Measurements from ENCODE around the gene FARP2.

FARP2 gene

GRCh38 chr2:241463276-241464135 is 107.4 kb downstream of the FARP2 start:
- Histone ChIP-seq H3K27me3 (ENCODE audit: low read depth, low read length) (no peaks in the 10 kb centered on the region), H3K27ac (ENCODE audit: low read length) (no peak overlapping the region), H3K4me1 (ENCODE audit: control insufficient read depth in 1 of 2, insufficient read depth in 2 of 2, low read length in 2 of 2) (no peaks in the 10 kb centered on the region), H3K9me3 (ENCODE audit: control insufficient read depth in 1 of 2, low read length in 2 of 2) (no peaks in the 10 kb centered on the region), H3K36me3 (ENCODE audit: control insufficient read depth in 1 of 2, insufficient read depth in 2 of 2, low read length in 2 of 2) (peaks cover 8 to 26% of the 10 kb centered on the region in 2 donors), H3K4me3 (ENCODE audit: low read depth in 1 of 2, low read length in 2 of 2) (no peak overlapping the region)

GRCh38 chr2:241465543-241465942 is 109.5 kb downstream of the FARP2 start:
- H3K9me3 ChIP-seq (ENCODE audit: control insufficient read depth in 1 of 2, low read length in 2 of 2) = no peaks in the 10 kb centered on the region
- H3K4me3 ChIP-seq (ENCODE audit: low read depth in 1 of 2, low read length in 2 of 2) = no peak overlapping the region
- no peaks in the 10 kb centered on the region for H3K4me1 ChIP-seq (ENCODE audit: control insufficient read depth in 1 of 2, insufficient read depth in 2 of 2, low read length in 2 of 2)
- no peaks in the 10 kb centered on the region for H3K27me3 ChIP-seq (ENCODE audit: low read depth, low read length)
- no peak overlapping the region for H3K27ac ChIP-seq (ENCODE audit: low read length)
- H3K36me3 ChIP-seq (ENCODE audit: control insufficient read depth in 1 of 2, insufficient read depth in 2 of 2, low read length in 2 of 2) = peaks cover 8 to 24% of the 10 kb centered on the region in 2 donors

GRCh38 chr2:241466230-241466629 is 110.1 kb downstream of the FARP2 start:
- Histone ChIP-seq H3K27me3 (ENCODE audit: low read depth, low read length) (no peaks in the 10 kb centered on the region), H3K36me3 (ENCODE audit: control insufficient read depth in 1 of 2, insufficient read depth in 2 of 2, low read length in 2 of 2) (peaks cover 8 to 24% of the 10 kb centered on the region in 2 donors)

GRCh38 chr2:241467777-241468475 is 111.8 kb downstream of the FARP2 start:
- Histone ChIP-seq H3K36me3 (ENCODE audit: control insufficient read depth in 1 of 2, insufficient read depth in 2 of 2, low read length in 2 of 2) (peaks cover 8 to 24% of the 10 kb centered on the region in 2 donors), H3K4me1 (ENCODE audit: control insufficient read depth in 1 of 2, insufficient read depth in 2 of 2, low read length in 2 of 2) (no peaks in the 10 kb centered on the region), H3K27me3 (ENCODE audit: low read depth, low read length) (no peaks in the 10 kb centered on the region), H3K9me3 (ENCODE audit: control insufficient read depth in 1 of 2, low read length in 2 of 2) (no peaks in the 10 kb centered on the region), H3K4me3 (ENCODE audit: low read depth in 1 of 2, low read length in 2 of 2) (no peak overlapping the region), H3K27ac (ENCODE audit: low read length) (no peak overlapping the region)

More at GRCh38 chr2:241466230-241466629, 110.1 kb downstream of the FARP2 start:
- Histone ChIP-seq H3K9me3 (ENCODE audit: control insufficient read depth in 1 of 2, low read length in 2 of 2) (no peaks in the 10 kb centered on the region), H3K27ac (ENCODE audit: low read length) (no peak overlapping the region), H3K4me3 (ENCODE audit: low read depth in 1 of 2, low read length in 2 of 2) (no peak overlapping the region), H3K4me1 (ENCODE audit: control insufficient read depth in 1 of 2, insufficient read depth in 2 of 2, low read length in 2 of 2) (no peaks in the 10 kb centered on the region)

- no peaks in the 10 kb centered on the region for H3K9me3 ChIP-seq (ENCODE audit: control insufficient read depth in 1 of 2, low read length in 2 of 2)
- H3K36me3 ChIP-seq (ENCODE audit: control insufficient read depth in 1 of 2, insufficient read depth in 2 of 2, low read length in 2 of 2) = peaks cover 8 to 20% of the 10 kb centered on the region in 2 donors
- H3K27me3 ChIP-seq (ENCODE audit: low read depth, low read length) = no peaks in the 10 kb centered on the region
- H3K4me3 ChIP-seq (ENCODE audit: low read depth in 1 of 2, low read length in 2 of 2) = no peak overlapping the region
- H3K4me1 ChIP-seq (ENCODE audit: control insufficient read depth in 1 of 2, insufficient read depth in 2 of 2, low read length in 2 of 2) = no peaks in the 10 kb centered on the region
- H3K27ac ChIP-seq (ENCODE audit: low read length) = no peak overlapping the region
These were observed 112.3 kb downstream of the FARP2 start for GRCh38 chr2:241468476-241468781.

- no peaks in the 10 kb centered on the region for H3K9me3 ChIP-seq (ENCODE audit: control insufficient read depth in 1 of 2, low read length in 2 of 2)
- no peaks in the 10 kb centered on the region for H3K27me3 ChIP-seq (ENCODE audit: low read depth, low read length)
These were observed 113.7 kb downstream of the FARP2 start for GRCh38 chr2:241469746-241470145.

GRCh38 chr2:241473399-241473798 is 117.3 kb downstream of the FARP2 start:
- Histone ChIP-seq H3K9me3 (ENCODE audit: control insufficient read depth in 1 of 2, low read length in 2 of 2) (no peaks in the 10 kb centered on the region), H3K27ac (ENCODE audit: low read length) (no peak overlapping the region), H3K36me3 (ENCODE audit: control insufficient read depth in 1 of 2, insufficient read depth in 2 of 2, low read length in 2 of 2) (peaks cover 1 to 5% of the 10 kb centered on the region in 2 donors), H3K27me3 (ENCODE audit: low read depth, low read length) (no peaks in the 10 kb centered on the region), H3K4me3 (ENCODE audit: low read depth in 1 of 2, low read length in 2 of 2) (no peak overlapping the region), H3K4me1 (ENCODE audit: control insufficient read depth in 1 of 2, insufficient read depth in 2 of 2, low read length in 2 of 2) (no peaks in the 10 kb centered on the region)

More at GRCh38 chr2:241469746-241470145, 113.7 kb downstream of the FARP2 start:
- Histone ChIP-seq H3K36me3 (ENCODE audit: control insufficient read depth in 1 of 2, insufficient read depth in 2 of 2, low read length in 2 of 2) (peaks cover 4 to 11% of the 10 kb centered on the region in 2 donors), H3K27ac (ENCODE audit: low read length) (no peak overlapping the region), H3K4me3 (ENCODE audit: low read depth in 1 of 2, low read length in 2 of 2) (no peak overlapping the region), H3K4me1 (ENCODE audit: control insufficient read depth in 1 of 2, insufficient read depth in 2 of 2, low read length in 2 of 2) (no peaks in the 10 kb centered on the region)

- Histone ChIP-seq H3K4me1 (ENCODE audit: control insufficient read depth in 1 of 2, insufficient read depth in 2 of 2, low read length in 2 of 2) (no peaks in the 10 kb centered on the region), H3K27me3 (ENCODE audit: low read depth, low read length) (no peaks in the 10 kb centered on the region), H3K9me3 (ENCODE audit: control insufficient read depth in 1 of 2, low read length in 2 of 2) (no peaks in the 10 kb centered on the region), H3K4me3 (ENCODE audit: low read depth in 1 of 2, low read length in 2 of 2) (no peak overlapping the region), H3K36me3 (ENCODE audit: control insufficient read depth in 1 of 2, insufficient read depth in 2 of 2, low read length in 2 of 2) (peaks cover 13 to 21% of the 10 kb centered on the region in 2 donors), H3K27ac (ENCODE audit: low read length) (no peak overlapping the region)
These were observed 119.2 kb downstream of the FARP2 start for GRCh38 chr2:241475267-241475666.

- H3K9me3 ChIP-seq (ENCODE audit: control insufficient read depth in 1 of 2, low read length in 2 of 2) = no peaks in the 10 kb centered on the region
- no peak overlapping the region for H3K4me3 ChIP-seq (ENCODE audit: low read depth in 1 of 2, low read length in 2 of 2)
- no peaks in the 10 kb centered on the region for H3K27me3 ChIP-seq (ENCODE audit: low read depth, low read length)
- no peaks in the 10 kb centered on the region for H3K4me1 ChIP-seq (ENCODE audit: control insufficient read depth in 1 of 2, insufficient read depth in 2 of 2, low read length in 2 of 2)
- H3K27ac ChIP-seq (ENCODE audit: low read length) = no peak overlapping the region
- peaks cover 15 to 21% of the 10 kb centered on the region in 2 donors for H3K36me3 ChIP-seq (ENCODE audit: control insufficient read depth in 1 of 2, insufficient read depth in 2 of 2, low read length in 2 of 2)
These were observed 122.1 kb downstream of the FARP2 start for GRCh38 chr2:241478166-241478565.

GRCh38 chr2:241479026-241479898 is 123.2 kb downstream of the FARP2 start:
- no peak overlapping the region for H3K4me3 ChIP-seq (ENCODE audit: low read depth in 1 of 2, low read length in 2 of 2)
- H3K9me3 ChIP-seq (ENCODE audit: control insufficient read depth in 1 of 2, low read length in 2 of 2) = no peaks in the 10 kb centered on the region
- H3K36me3 ChIP-seq (ENCODE audit: control insufficient read depth in 1 of 2, insufficient read depth in 2 of 2, low read length in 2 of 2) = peaks cover 19 to 21% of the 10 kb centered on the region in 2 donors
- H3K27me3 ChIP-seq (ENCODE audit: low read depth, low read length) = no peaks in the 10 kb centered on the region
- H3K27ac ChIP-seq (ENCODE audit: low read length) = no peak overlapping the region
- H3K4me1 ChIP-seq (ENCODE audit: control insufficient read depth in 1 of 2, insufficient read depth in 2 of 2, low read length in 2 of 2) = no peaks in the 10 kb centered on the region

- Histone ChIP-seq H3K36me3 (ENCODE audit: control insufficient read depth in 1 of 2, insufficient read depth in 2 of 2, low read length in 2 of 2) (peaks cover 19 to 21% of the 10 kb centered on the region in 2 donors), H3K4me1 (ENCODE audit: control insufficient read depth in 1 of 2, insufficient read depth in 2 of 2, low read length in 2 of 2) (no peaks in the 10 kb centered on the region), H3K9me3 (ENCODE audit: control insufficient read depth in 1 of 2, low read length in 2 of 2) (no peaks in the 10 kb centered on the region), H3K27me3 (ENCODE audit: low read depth, low read length) (no peaks in the 10 kb centered on the region), H3K4me3 (ENCODE audit: low read depth in 1 of 2, low read length in 2 of 2) (no peak overlapping the region), H3K27ac (ENCODE audit: low read length) (no peak overlapping the region)
These were observed 125.6 kb downstream of the FARP2 start for GRCh38 chr2:241481687-241482086.
